K562 (cell line): ENCODE results near the gene CAMK2B. TPM values are rescaled to one million over a fixed set of nuclear protein-coding genes. Genes with fewer than 3 reads are reported as not detected.

ENCODE experiments used
- ATAC-seq: fragments of 200-7000 bp; cut with Tn5 transposase; 3 replicates; pipeline ENCODE4 v1.9.1; 2020; ENCODE audit warnings: moderate library complexity
- BruUV-seq: library from RNA; stranded (reverse); fragments of 400-500 nt; replicated peaks from 2 replicates; lab custom pipeline; 2021; lab: Mats Ljungman, UMichigan
- CTCF ChIA-PET: fragments of 300-600 bp; formaldehyde crosslinking; extraction: SDS; loops from one replicate; lab custom pipeline; 2021; ENCODE audit warnings: low intra/inter-chr PET ratio; lab: Yijun Ruan, JAX
- POLR2A ChIA-PET: fragments of 300-600, 350-650 bp; sonication (Branson Sonifier 250); formaldehyde crosslinking; extraction: SDS; loops from one replicate; lab custom pipeline; 2021; ENCODE audit warnings: antibody characterized with exemption, inconsistent platforms; lab: Yijun Ruan, JAX
- DNase-seq, 4 experiments: peaks; one replicate each; pipeline versions ENCODE4 v3.0.0 to v3.0.0-alpha.2; 2011 to 2018; ENCODE audit warnings: low spot score in 3 of 4, mixed read lengths in 3 of 4; ENCODE audit errors: extremely low read depth in 1 of 4
- FAIRE-seq: peaks from 2 replicates; lab custom pipeline; 2011; peaks lifted over from hg19 to GRCh38; lab: Jason Lieb, UNC
- H2AFZ ChIP-seq: 2 replicates; pipeline ENCODE4 v1.6.0; 2011; ENCODE audit warnings: low read depth, low read length, control low read depth, inconsistent platforms
- H3K27ac ChIP-seq: fragments of 200-600 bp; 3 replicates; pipeline ENCODE4 v1.8.0; 2011; ENCODE audit warnings: low read depth, mild to moderate bottlenecking, control low read depth, inconsistent platforms, low read length, moderate library complexity, mixed read lengths; ENCODE audit errors: extremely low read depth
- H3K27me3 ChIP-seq, 2 experiments: fragments of 300-600 bp in 1 of 2; 2 replicates in 1 of 2; 3 replicates in 1 of 2; pipeline versions ENCODE4 v1.6.0 to v1.8.0; 2011; ENCODE audit warnings: inconsistent platforms in 2 of 2, low read length in 2 of 2, mild to moderate bottlenecking in 1 of 2, mixed read lengths in 1 of 2, moderate library complexity in 1 of 2; ENCODE audit not compliant: control insufficient read depth in 2 of 2, insufficient read depth in 2 of 2
- H3K36me3 ChIP-seq: fragments of 300-600 bp; 3 replicates; pipeline ENCODE4 v1.8.0; 2011; ENCODE audit warnings: mild to moderate bottlenecking, low read length, inconsistent platforms; ENCODE audit not compliant: control insufficient read depth, insufficient read depth
- H3K4me1 ChIP-seq, 2 experiments: fragments of 200-600 bp in 1 of 2; replicated peaks in 1 of 2; 2 replicates in 1 of 2; 3 replicates in 1 of 2; pipeline versions ENCODE4 v1.5.1 to v1.8.0; 2011; ENCODE audit warnings: inconsistent platforms in 2 of 2, low read length in 2 of 2, mild to moderate bottlenecking in 1 of 2, mixed read lengths in 1 of 2, moderate library complexity in 1 of 2; ENCODE audit not compliant: control insufficient read depth in 2 of 2, insufficient read depth in 2 of 2
- H3K4me2 ChIP-seq: 2 replicates; pipeline ENCODE4 v1.6.1; 2011; ENCODE audit warnings: low read length, control low read depth, inconsistent platforms, mixed read lengths; ENCODE audit not compliant: insufficient read depth
- H3K4me3 ChIP-seq: fragments of 200-600 bp; sonication (generic), shearing (Covaris generic); 2 replicates; pipeline ENCODE4 v1.5.1; 2016; ENCODE audit warnings: control low read depth, inconsistent platforms
- H3K79me2 ChIP-seq: fragments of 200-600 bp; 3 replicates; pipeline ENCODE4 v1.8.0; 2011; ENCODE audit warnings: low read length, inconsistent platforms; ENCODE audit not compliant: control insufficient read depth, insufficient read depth
- H3K9ac ChIP-seq, 2 experiments: 2 replicates each; pipeline versions ENCODE4 v1.6.0 to v1.6.1; 2011; ENCODE audit warnings: low read depth in 2 of 2, low read length in 2 of 2, control low read depth in 1 of 2, inconsistent platforms in 1 of 2, mild to moderate bottlenecking in 1 of 2, mixed read lengths in 1 of 2; ENCODE audit not compliant: insufficient read depth in 1 of 2
- H3K9me1 ChIP-seq: one replicate; pipeline ENCODE4 v1.6.0; 2011; ENCODE audit warnings: inconsistent platforms, mild to moderate bottlenecking, low read length, moderate library complexity; ENCODE audit not compliant: control insufficient read depth, insufficient read depth
- H3K9me3 ChIP-seq: replicated peaks from 2 replicates; pipeline ENCODE4 v1.5.1; 2011; ENCODE audit warnings: low read depth, low read length, inconsistent platforms; ENCODE audit not compliant: control insufficient read depth, insufficient read depth
- H4K20me1 ChIP-seq: replicated peaks from 2 replicates; pipeline ENCODE4 v1.6.1; 2011; ENCODE audit warnings: low read length, inconsistent platforms, mixed read lengths; ENCODE audit not compliant: control insufficient read depth, insufficient read depth
- FOXA3 ChIP-seq, 2 experiments: fragments of 450-650 bp in 1 of 2; sonication (generic) in 1 of 2; formaldehyde crosslinking; IDR thresholded peaks in 1 of 2; conservative IDR thresholded peaks in 1 of 2; 2 replicates each; pipeline versions ENCODE4 v1.4.0 to v1.8.0; 2020 to 2022; ENCODE audit warnings: mild to moderate bottlenecking in 2 of 2, missing genetic modification reagents in 1 of 2
- MAFF ChIP-seq: IDR thresholded peaks from 2 replicates; pipeline ENCODE4 v1.6.1; 2012; ENCODE audit warnings: low read length, improper control_type of control experiment
- NFATC3 ChIP-seq: fragments of 450-650 bp; IDR thresholded peaks from 2 replicates; pipeline ENCODE4 v1.6.1; 2017; ENCODE audit warnings: mild to moderate bottlenecking
- PRDM10 ChIP-seq: fragments of 450-650 bp; IDR thresholded peaks from 2 replicates; pipeline ENCODE4 v1.6.1; 2018; ENCODE audit not compliant: partially characterized antibody
- PURB ChIP-seq: sonication (generic); formaldehyde crosslinking; IDR thresholded peaks from 2 replicates; pipeline ENCODE4 v1.9.0; 2021; ENCODE audit warnings: low read depth, mild to moderate bottlenecking, missing genetic modification reagents
- TSC22D4 ChIP-seq: fragments of 450-650 bp; IDR thresholded peaks from 2 replicates; pipeline ENCODE4 v1.6.1; 2016; ENCODE audit warnings: missing genetic modification characterization, missing biosample characterization, control low read depth
- ZNF75A ChIP-seq: fragments of 450-650 bp; formaldehyde crosslinking; IDR thresholded peaks from 2 replicates; pipeline ENCODE4 v1.4.0; 2020; ENCODE audit warnings: mild to moderate bottlenecking
- ZNF77 ChIP-seq: fragments of 250-450 bp; sonication (Bioruptor Pico); IDR thresholded peaks from 2 replicates; pipeline ENCODE4 v1.5.0; 2020
- WGBS: fragments of 100-300 bp; shearing (Covaris generic); methylation state at CpG from one replicate; pipeline ENCODE4 v1.1.6; 2016; ENCODE audit warnings: low coverage, mixed read lengths; ENCODE audit not compliant: insufficient coverage; ENCODE audit errors: missing lambda C conversion rate; 5-methylcytosine and 5-hydroxymethylcytosine counted together
- in situ Hi-C: fragments of 300-500 bp; cut with MboI; formaldehyde crosslinking; loops from 4 replicates; pipeline ENCODE4 v1.15.0; 2018; ENCODE audit warnings: inconsistent platforms, mixed read lengths
- intact Hi-C: fragments of 100-400 bp; cut with micrococcal nuclease; formaldehyde crosslinking; loops from 2 replicates; pipeline ENCODE4 v1.14.2; 2022
- polyA plus RNA-seq, 8 experiments: library from polyadenylated mRNA; depleted of rRNA in 4 of 8; stranded (reverse) in 5 of 8; unstranded in 3 of 8; fragments of >200 nt; fragmentation: Nextera tagmentation in 2 of 8; fragmentation: Illumina TruSeq in 1 of 8; extraction: Ambion mirVana in 2 of 8; extraction: Trizol in 1 of 8; gene quantifications; 2 replicates each; pipeline versions ENCODE4 v1.2.1 to v1.2.3, GENCODE V29; 2011 to 2014; ENCODE audit warnings: inconsistent platforms in 1 of 8, missing spikeins in 1 of 8
- total RNA-seq, 7 experiments: library from RNA; depleted of rRNA in 6 of 7; stranded (reverse); fragments of >200 nt in 6 of 7; fragmentation: Illumina TruSeq in 2 of 7; extraction: Trizol in 2 of 7; gene quantifications; 2 replicates each; pipeline versions ENCODE4 v1.2.1 to v1.2.3, GENCODE V29; 2011 to 2021; ENCODE audit warnings: low replicate concordance in 1 of 7
- TF ChIP-seq, protein P1 (sequence below): fragments of 250-450 bp; sonication (Bioruptor Pico); IDR thresholded peaks from 2 replicates; pipeline ENCODE4 v1.5.0; 2021

CAMK2B gene
- total and polyA plus RNA-seq, 9 of the 15 experiments (the other 6 are each of a cell fraction or from before 2014, with no cell fraction given) = 0.04 to 0.09 (median 0.05) TPM; not detected in 4

DNA sequence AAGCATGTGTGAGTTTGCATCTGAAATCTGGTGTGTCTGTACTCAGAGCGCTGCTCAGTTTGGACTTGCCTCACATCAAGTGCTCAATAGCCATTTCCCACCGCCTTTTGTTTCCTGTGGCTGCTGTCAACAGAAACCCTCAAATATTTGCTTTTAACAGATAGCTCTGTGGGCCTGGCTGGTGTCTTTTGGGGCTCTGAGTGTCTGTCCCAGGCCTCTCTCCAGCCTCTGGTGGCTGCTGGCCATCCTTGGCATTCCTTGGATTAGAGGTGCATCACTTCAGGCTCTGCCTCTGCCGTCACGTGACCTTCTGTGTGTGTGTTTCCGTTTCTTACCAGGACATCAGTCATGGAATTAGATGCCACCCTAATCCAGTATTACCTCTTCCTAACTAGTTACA, 115.3 kb downstream of the CAMK2B start:
- Histone ChIP-seq H3K9me1 (peaks cover 9% of the 10 kb centered on the region), H4K20me1 (peaks cover 15% of the 10 kb centered on the region), H3K27ac (no peak overlapping the region), H2AFZ (no peak overlapping the region), H3K79me2 (no peaks in the 10 kb centered on the region), H3K27me3 (no peaks in the 10 kb centered on the region)
- POLR2A ChIA-PET = interaction anchor here (1.7 kb wide), 1 partner anchor 20 kb away, joined by 3 read pairs; no protein-coding TSS in a partner anchor
- 97% methylated on average over 5 of the region's 5 CpGs for WGBS
- CTCF ChIA-PET = no interaction called here
- no peak for FAIRE-seq
- ATAC-seq = no peak
- BruUV-seq = no TSS peak
- intact Hi-C loops = no loop called here
- TF ChIP-seq ZNF77 (CRISPR knock-in tag) = no peak
- TF ChIP-seq, all 486 proteins: peak for 0
- peaks cover 13 to 19% of the 10 kb centered on the region in 2 experiments; a peak in 4 of 5 replicates for H3K4me1 ChIP-seq
- peaks cover 79% of the 10 kb centered on the region for H3K36me3 ChIP-seq
- no peaks in the 10 kb centered on the region for H3K9me3 ChIP-seq
- no peak for DNase-seq
- no peak overlapping the region for H3K4me3 ChIP-seq
- no peak overlapping the region for H3K4me2 ChIP-seq
- H3K9ac ChIP-seq = no peak overlapping the region
- in situ Hi-C loops = no loop called here

DNA sequence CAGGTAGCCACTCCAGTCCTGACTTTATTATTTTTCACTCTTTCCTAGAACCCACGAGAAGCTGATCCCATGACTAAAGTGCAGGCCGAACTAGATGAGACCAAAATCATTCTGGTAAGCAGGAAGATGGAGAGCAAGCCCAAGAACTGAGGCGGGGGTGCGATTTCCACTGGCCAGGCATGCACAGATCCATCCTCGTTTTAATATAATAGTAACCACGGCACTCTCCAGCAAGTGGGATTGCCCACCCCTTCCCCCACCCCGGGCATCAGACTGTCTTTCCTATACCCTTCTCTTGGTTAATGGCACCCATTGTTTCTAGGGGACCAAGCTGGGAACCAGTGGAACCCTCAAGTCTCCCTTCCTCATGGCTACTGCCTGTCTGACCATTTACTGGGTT, 117.3 kb downstream of the CAMK2B start:
- intact Hi-C loops = no loop called here
- TF ChIP-seq NFATC3 (no peak), MAFF (no peak), PURB (CRISPR knock-in tag) (no peak), ZNF75A (no peak), PRDM10 (no peak), TSC22D4 (tag) (no peak), FOXA3 (CRISPR knock-in tag; conservative IDR thresholded peaks at IDR 0.05 in 1 of 2, IDR thresholded peaks at IDR 0.05 in 1 of 2) (no peak)
- TF ChIP-seq, protein P1, sequence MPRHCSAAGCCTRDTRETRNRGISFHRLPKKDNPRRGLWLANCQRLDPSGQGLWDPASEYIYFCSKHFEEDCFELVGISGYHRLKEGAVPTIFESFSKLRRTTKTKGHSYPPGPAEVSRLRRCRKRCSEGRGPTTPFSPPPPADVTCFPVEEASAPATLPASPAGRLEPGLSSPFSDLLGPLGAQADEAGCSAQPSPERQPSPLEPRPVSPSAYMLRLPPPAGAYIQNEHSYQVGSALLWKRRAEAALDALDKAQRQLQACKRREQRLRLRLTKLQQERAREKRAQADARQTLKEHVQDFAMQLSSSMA (CRISPR knock-in tag) = no peak

More for the DNA sequence above, 117.3 kb downstream of the CAMK2B start:
- POLR2A ChIA-PET = no interaction called here
- no peaks in the 10 kb centered on the region for H3K9me3 ChIP-seq
- BruUV-seq = no TSS peak
- CTCF ChIA-PET = no interaction called here
- H3K27ac ChIP-seq = no peak overlapping the region
- ATAC-seq = no peak
- H2AFZ ChIP-seq = no peak overlapping the region
- 98% methylated on average over 7 of the region's 7 CpGs for WGBS
- H3K79me2 ChIP-seq = peaks cover 11% of the 10 kb centered on the region
- H3K9me1 ChIP-seq = no peaks in the 10 kb centered on the region
- FAIRE-seq = no peak
- DNase-seq = no peak
- H3K9ac ChIP-seq = no peak overlapping the region
- in situ Hi-C loops = no loop called here
- H4K20me1 ChIP-seq = peaks cover 6% of the 10 kb centered on the region
- H3K36me3 ChIP-seq = peaks cover 92% of the 10 kb centered on the region
- no peak overlapping the region for H3K4me3 ChIP-seq
- H3K27me3 ChIP-seq = no peaks in the 10 kb centered on the region
- no peak overlapping the region for H3K4me2 ChIP-seq
- peaks cover 0 to under 1% of the 10 kb centered on the region in 2 experiments; a peak in 2 of 5 replicates for H3K4me1 ChIP-seq
